ENCODE results near the gene ERI3.

ERI3 gene

DNA sequence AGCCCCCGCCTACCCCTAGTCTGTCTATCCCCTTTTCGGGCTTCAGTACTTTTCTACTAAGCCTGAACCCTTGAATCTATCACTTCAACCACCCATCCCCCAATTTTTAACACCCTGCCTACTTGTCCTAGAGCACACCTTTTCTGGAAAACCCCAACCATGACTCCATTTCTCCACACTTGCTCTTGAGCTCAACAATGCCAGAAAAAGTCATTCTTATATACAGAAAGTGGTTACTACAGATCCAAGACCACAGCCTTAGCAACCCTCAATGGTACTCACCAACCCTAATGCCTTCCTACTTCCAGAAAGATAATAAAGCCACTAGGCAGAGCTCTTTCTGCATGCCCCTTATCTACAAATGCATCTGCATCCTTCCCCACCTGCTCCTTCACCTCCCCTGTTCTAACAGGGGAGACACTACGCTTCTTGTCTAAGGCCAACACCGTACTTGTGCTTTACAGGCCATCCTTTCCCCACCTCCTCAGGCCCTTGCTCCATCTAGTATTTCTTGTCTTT lies 100.6 kb downstream of the ERI3 start:
- no peak for TF ChIP-seq USF1 (IDR thresholded peaks at IDR 0.05)
- no peak for TF ChIP-seq YY1 (IDR thresholded peaks at IDR 0.05; ENCODE audit: low read depth)
- no peak for TF ChIP-seq TCF12 (IDR thresholded peaks at IDR 0.05; ENCODE audit: low read depth)
- TF ChIP-seq EGR1 (IDR thresholded peaks at IDR 0.05), result no peak
- TF ChIP-seq CREB1 (IDR thresholded peaks at IDR 0.05; ENCODE audit: low read depth), result no peak
- TF ChIP-seq ZBTB7A (IDR thresholded peaks at IDR 0.05; ENCODE audit: low read depth), result no peak
- no peak for TF ChIP-seq MAX (IDR thresholded peaks at IDR 0.05)
- TF ChIP-seq CEBPB (IDR thresholded peaks at IDR 0.05), result no peak
- TF ChIP-seq NFIC (IDR thresholded peaks at IDR 0.05), result no peak
- TF ChIP-seq TAF1 (IDR thresholded peaks at IDR 0.05; ENCODE audit: low read depth), result no peak
- no peak for TF ChIP-seq RAD21 (IDR thresholded peaks at IDR 0.05; ENCODE audit: low read depth)
- no peak for TF ChIP-seq TEAD4 (IDR thresholded peaks at IDR 0.05)

DNA sequence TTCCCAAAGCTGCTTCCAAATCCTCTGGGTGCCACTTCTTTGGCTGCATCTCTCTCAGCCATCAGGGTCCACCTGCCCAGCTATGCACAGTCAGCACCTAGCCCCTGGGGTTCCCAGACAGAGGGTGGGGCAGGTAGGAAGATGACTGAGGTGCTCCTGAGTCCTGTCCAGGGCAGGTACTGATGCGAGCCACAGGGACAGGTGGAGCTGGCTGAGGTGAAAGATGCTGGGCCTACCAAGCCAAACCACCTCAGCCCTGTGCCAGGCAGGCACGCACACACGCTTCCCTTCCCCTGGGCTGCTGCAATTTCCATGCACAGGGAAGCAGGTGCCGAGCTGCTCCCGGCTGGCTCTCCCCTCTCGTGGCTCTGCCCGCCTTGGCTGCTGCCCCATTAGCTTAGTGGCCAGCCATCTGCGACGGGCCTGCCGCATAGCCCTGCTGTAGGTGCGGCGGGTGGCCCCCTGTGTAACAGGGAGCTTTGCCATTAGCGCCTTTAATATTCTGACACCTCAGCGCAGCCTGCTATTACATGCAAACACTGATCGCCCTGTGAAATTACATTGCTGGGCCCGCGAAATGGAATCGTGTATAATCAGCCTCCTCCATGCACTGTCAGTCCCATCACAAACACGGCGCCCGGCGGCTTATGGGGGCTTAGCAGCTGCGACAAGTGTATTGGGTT lies 102.9 kb downstream of the ERI3 start:
- TF ChIP-seq EGR1 (IDR thresholded peaks at IDR 0.05) (no peak), USF1 (IDR thresholded peaks at IDR 0.05) (no peak), TAF1 (IDR thresholded peaks at IDR 0.05; ENCODE audit: low read depth) (no peak), EP300 (IDR thresholded peaks at IDR 0.05; ENCODE audit: borderline replicate concordance) (no peak)

DNA sequence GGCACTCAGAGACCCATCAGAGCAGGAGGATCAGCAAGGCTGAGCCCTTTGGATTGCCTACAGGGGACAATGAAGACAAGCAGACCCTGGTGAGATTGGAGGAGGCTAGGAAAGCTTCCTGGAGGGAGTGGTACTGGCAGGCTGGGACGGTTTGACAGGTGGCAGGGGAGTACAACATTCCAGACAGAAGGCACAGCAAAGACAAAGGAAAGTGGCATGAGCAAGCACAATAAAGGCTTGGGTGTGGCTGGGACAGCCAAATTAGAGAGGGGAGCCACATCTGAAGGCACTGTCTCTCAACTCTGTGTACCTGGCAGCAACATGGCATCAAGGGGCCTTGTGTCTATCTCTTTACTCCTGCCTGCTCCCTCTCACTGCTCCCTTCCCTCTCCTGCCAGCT lies 103.6 kb downstream of the ERI3 start:
- TF ChIP-seq TCF12 (IDR thresholded peaks at IDR 0.05; ENCODE audit: low read depth), result no peak
- no peak for TF ChIP-seq EP300 (IDR thresholded peaks at IDR 0.05; ENCODE audit: borderline replicate concordance)
- TF ChIP-seq FOXM1 (IDR thresholded peaks at IDR 0.05; ENCODE audit: borderline replicate concordance, low read depth), result no peak

DNA sequence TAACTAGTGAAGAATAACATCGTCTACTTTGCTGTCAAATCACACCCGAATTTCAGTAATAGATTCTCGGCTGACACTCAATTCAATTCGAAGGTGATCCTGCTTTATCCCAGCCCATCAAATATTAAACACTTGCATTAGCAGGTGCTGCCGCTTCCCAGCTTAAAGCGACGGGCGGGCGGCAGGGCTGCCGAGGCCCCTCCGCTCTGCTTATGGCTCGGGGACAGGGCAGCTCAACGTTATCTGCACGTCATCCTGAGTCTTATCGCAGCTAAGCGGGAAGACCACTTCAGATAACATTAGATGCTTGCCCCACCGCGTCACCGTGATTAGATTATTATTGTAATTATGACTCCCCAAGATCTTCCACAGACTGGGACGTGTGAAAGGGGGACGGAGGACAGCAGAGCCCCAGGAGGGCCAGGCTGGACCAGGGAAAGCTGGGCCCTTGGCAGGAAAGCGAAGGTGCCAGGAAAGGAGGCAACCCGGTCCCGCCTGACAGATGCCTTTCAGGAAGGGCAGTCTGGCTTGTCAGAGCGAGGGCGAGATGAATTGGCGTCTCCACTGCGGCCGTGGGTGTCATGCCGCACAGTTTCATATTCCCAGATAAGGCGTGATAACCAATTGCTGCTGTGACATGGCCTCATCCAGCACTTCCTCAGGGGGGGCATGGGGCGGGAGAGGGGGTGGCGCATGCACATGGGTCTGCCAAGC lies 104.8 kb downstream of the ERI3 start:
- no peak for TF ChIP-seq FOXM1 (IDR thresholded peaks at IDR 0.05; ENCODE audit: borderline replicate concordance, low read depth)
- TF ChIP-seq YY1 (IDR thresholded peaks at IDR 0.05; ENCODE audit: low read depth), result no peak
- no peak for TF ChIP-seq TAF1 (IDR thresholded peaks at IDR 0.05; ENCODE audit: low read depth)
- TF ChIP-seq CEBPB (IDR thresholded peaks at IDR 0.05), result no peak
- no peak for TF ChIP-seq REST (IDR thresholded peaks at IDR 0.05; ENCODE audit: low read depth)
- TF ChIP-seq RAD21 (IDR thresholded peaks at IDR 0.05; ENCODE audit: low read depth), result no peak
- TF ChIP-seq EGR1 (IDR thresholded peaks at IDR 0.05), result no peak
- no peak for TF ChIP-seq USF1 (IDR thresholded peaks at IDR 0.05)
- no peak for TF ChIP-seq TEAD4 (IDR thresholded peaks at IDR 0.05)
- TF ChIP-seq TCF12 (IDR thresholded peaks at IDR 0.05; ENCODE audit: low read depth), result no peak
- TF ChIP-seq NFIC (IDR thresholded peaks at IDR 0.05), result no peak
- no peak for TF ChIP-seq ZBTB7A (IDR thresholded peaks at IDR 0.05; ENCODE audit: low read depth)
- no peak for TF ChIP-seq MAX (IDR thresholded peaks at IDR 0.05)

DNA sequence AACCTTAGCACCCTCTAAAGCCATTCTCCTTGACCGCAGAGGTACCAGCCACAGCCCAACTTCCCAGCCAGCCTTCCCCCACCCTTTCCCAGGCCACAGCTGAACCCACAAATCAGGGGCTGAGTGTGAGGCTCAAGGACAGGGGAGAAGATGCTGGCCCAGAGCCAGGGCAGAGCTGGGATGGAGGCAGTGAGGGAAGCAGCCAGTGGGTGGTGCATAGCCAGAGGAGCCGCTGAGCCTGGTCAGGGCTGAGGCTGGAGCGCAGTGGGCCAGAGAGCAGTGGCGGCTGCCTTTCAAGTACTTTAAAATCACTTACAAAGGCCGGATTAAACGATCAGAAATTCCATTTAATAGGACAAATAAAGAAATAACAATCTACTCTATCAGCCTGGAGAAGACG lies 105.5 kb downstream of the ERI3 start:
- no peak for TF ChIP-seq TCF12 (IDR thresholded peaks at IDR 0.05; ENCODE audit: low read depth)

DNA sequence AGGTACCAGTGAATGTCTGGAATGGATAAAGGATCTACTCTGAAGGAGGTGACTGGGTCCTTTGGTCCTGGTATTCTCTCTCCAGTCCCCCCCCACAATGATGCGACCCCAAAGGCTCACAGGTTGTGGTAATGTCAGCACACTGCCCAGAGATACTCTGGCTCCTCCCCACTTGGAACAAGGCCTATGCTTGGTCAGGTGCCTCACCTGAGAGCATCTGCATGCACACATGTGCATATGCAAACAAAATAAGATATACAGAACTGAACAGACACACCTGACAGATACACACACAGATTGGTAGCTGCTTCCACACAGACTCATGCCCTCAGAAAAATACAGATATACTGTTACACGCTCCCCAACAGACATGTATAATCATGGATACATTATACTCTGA lies 108.3 kb downstream of the ERI3 start:
- TF ChIP-seq MAX (IDR thresholded peaks at IDR 0.05) (no peak), ZBTB7A (IDR thresholded peaks at IDR 0.05; ENCODE audit: low read depth) (no peak), RAD21 (IDR thresholded peaks at IDR 0.05; ENCODE audit: low read depth) (no peak), FOXM1 (IDR thresholded peaks at IDR 0.05; ENCODE audit: borderline replicate concordance, low read depth) (no peak)

- no peak for TF ChIP-seq TEAD4 (IDR thresholded peaks at IDR 0.05)
- TF ChIP-seq TCF12 (IDR thresholded peaks at IDR 0.05; ENCODE audit: low read depth), result no peak
- no peak for TF ChIP-seq EP300 (IDR thresholded peaks at IDR 0.05; ENCODE audit: borderline replicate concordance)
- TF ChIP-seq ZBTB7A (IDR thresholded peaks at IDR 0.05; ENCODE audit: low read depth), result no peak
- no peak for TF ChIP-seq EGR1 (IDR thresholded peaks at IDR 0.05)
- TF ChIP-seq TAF1 (IDR thresholded peaks at IDR 0.05; ENCODE audit: low read depth), result no peak
Observed at GRCh38 chr1:44244986-44245385, 110.1 kb downstream of the ERI3 start.

All from Ishikawa (cell line).